ENCODE data around the gene SUGCT.
"Not testable (repeated sequence)": the region's sequence is repeated elsewhere in the genome, so short reads cannot be mapped to it uniquely, and the experiment has no call there.

The SUGCT gene

DNA sequence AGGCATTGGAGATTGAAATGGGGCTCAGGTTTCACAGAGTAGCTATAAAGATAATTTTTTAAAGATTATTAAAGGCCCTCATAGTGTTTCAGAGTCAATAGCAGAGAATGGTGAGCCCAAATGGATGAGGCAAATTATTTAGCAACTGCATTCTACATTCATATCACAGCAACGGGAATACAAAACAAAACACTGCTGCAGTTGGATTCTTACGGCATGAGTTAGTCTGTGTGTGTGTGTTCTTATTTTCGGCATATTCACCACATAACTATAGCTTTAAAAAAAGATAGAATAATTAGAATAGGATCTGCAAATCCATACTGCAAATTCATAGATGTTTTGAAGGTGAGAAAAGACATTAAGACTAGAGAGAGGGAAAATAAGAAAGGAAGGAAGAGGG, 66.0 kb downstream of the SUGCT start:
- DNase-seq (ENCODE audit: low spot score) = no peak

DNA sequence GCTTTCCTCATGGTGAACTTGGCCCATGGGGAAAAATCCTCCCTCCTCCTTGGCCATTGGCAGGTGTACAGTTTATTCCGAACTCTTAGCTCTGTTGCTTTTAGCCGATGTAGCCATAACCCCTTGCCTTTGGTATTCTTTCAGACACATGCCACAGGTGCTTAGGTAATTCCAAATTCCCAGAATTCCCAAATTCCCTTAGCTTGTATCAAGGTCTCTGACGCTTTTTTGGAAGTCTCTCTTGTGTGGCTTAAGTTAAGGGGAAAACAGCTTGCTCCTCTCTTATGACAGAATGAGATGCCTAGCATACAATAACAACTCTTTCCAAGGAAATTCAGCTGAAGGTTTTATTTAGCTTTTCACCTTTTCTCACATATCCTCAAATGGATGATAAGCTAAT, 68.0 kb downstream of the SUGCT start:
- no peak for DNase-seq (ENCODE audit: low spot score)

GRCh38 chr7:40204581-40204980, 69.8 kb downstream of the SUGCT start:
- DNase-seq (ENCODE audit: low spot score) = no peak

GRCh38 chr7:40205992-40206391, 71.2 kb downstream of the SUGCT start:
- DNase-seq (ENCODE audit: low spot score) = no peak

GRCh38 chr7:40211276-40212003, 76.6 kb downstream of the SUGCT start:
- no peak for DNase-seq (ENCODE audit: low spot score)

DNA sequence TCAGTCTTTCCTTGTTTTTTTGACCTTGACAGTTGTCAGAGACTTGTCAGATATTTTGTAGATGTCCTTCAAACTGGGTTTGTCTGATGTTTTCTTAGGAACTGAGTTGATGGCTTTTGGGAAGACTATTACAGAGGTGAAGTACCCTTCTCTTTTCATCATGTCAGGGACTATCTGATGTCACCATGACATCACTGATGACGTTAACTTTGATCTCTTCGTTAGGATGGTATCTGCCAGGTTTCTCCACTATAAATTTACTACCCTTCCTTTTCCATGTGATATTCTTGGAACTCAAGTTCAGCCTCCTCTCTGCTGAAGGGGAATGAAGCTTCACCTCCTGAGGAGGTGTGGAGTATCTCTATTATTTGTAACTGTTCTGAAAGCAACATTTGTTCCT, 78.5 kb downstream of the SUGCT start:
- DNase-seq (ENCODE audit: low spot score) = no peak

DNA sequence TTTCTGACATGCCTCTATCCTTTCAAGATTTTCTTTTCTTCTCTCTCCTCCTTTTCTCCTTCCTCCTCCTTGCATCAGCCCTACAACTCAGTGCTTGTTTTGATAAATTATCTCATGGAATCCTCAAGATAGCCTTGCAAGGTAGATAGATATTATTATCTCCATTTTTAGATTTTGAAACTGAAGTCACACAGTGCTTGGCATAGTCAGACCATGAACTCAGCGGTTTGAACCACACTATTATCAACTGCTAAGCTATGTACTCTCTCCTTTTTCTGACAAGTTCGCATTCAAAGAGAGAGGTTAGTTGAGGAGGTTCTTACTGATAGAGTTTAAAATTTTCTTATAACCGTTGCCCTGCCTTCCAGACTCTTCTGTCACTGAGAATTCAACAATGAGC, 79.1 kb downstream of the SUGCT start:
- no peak for DNase-seq (ENCODE audit: low spot score)

- not testable (repeated sequence) for DNase-seq (ENCODE audit: low spot score)
These were observed 83.8 kb downstream of the SUGCT start for GRCh38 chr7:40218612-40219011.

- no peak for DNase-seq (ENCODE audit: low spot score)
These were observed 85.1 kb downstream of the SUGCT start for GRCh38 chr7:40219917-40220316.

- DNase-seq (ENCODE audit: low spot score) = no peak
These were observed 85.7 kb downstream of the SUGCT start for GRCh38 chr7:40220421-40220911.

DNA sequence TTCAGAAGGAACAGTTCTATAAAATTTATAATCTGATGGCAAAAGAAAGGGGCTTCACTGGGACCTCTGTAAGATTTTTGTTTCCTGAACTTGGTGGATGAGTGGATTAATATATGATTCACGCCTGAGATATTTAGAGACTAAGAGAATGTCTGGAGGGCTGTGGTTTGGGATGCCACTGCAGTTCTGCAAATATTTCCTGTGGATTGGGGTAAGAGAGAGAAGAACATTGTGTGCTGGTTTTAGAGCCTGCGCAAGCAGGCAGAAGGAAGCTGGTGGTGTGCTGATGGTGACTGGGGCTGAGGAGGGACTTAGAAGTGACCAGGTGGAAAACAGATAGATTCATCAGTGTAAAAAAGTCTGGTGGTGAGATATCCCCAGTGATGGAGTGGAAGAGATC, 87.0 kb downstream of the SUGCT start:
- no peak for DNase-seq (ENCODE audit: low spot score)

DNA sequence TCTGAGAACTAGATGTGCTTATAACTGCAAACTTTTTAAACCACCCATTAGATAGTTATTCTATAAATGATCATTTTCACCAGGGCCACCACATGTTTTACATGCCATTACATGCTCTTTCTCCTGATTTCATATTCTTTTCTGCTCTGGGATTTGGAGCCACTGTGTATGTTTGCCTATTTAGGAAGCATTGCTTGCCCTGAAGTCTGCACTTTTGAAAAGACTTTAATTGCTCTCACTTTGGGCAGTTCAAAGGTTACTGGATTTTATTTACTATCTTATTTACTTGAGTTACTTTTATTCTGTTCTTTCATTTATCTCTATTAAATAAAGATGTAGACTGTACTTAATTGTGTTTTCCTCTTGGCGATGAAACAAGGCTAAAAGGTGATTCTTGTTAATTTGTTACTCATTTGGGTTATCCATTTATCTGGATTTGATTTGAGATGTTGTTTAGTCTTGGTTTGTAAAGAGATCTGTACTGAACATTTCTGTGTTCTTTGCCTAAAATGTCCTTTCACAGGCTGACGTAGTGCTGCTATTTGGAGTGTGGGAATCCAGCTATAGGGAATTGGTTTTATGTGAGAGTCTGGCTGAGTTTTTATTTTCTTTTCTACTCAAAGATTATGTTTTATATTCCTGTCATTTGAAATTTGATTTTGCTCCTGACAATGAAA, 88.8 kb downstream of the SUGCT start:
- DNase-seq (ENCODE audit: low spot score) = no peak

GRCh38 chr7:40230101-40230500, 95.3 kb downstream of the SUGCT start:
- DNase-seq (ENCODE audit: low spot score) = no peak

DNA sequence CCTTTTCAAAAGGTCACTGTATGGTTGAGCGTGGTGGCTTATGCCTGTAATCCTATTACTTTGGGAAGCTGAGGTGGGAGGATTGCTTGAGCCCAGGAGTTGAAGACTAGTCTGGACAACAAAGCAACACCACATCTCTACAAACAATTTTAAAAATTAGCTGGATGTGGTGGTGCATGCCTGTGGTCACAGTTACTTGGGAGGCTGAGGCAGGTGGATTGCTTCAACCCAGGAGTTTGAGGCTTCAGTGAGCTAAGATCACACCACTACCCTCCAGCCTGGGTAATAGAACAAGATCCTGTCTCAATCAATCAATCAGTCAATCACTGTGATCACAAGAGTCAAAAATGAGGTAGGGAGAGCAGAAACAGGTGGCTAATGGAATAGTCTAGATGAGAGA, 97.0 kb downstream of the SUGCT start:
- DNase-seq (ENCODE audit: low spot score) = no peak

GRCh38 chr7:40232242-40232893, 97.6 kb downstream of the SUGCT start:
- DNase-seq (ENCODE audit: low spot score) = no peak

DNA sequence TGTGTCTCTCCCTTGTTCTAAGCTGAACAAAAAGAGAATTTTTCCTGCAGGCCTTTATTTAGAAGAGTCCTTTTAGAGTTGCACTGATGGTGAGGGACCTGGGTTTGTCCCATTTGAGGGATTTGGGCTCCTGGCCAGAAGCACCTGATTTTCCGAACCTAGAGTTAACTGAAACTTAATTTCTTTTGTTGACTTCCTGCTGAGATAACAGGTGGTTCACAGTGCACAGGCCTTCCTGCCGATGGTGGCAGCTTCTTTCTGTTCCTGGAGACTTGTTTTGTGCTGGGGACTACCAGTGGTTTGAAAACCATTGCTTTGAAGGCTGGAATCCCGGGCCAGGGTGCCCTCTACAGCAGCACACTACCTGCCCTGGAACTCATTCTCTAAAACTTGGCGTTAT, 99.2 kb downstream of the SUGCT start:
- no peak for DNase-seq (ENCODE audit: low spot score)

DNA sequence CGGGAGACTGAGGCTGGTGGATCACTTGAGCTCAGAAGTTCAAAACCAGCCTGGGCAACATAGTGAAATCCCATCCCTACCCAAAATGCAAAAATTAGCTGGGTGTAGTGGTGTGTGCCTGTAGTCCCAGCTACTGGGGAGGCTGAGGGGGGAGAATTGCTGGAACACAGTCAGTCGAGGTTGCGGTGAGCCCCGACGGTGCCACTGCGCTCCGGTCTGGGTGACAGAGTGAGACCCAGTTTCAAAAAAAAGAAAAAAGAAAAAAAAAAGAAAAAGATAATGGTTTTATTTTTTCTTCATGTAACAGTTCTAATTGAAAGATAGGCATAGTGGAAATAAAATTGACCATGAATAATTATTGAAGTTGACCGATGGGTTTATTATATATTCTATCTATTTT, 99.9 kb downstream of the SUGCT start:
- DNase-seq (ENCODE audit: low spot score) = no peak

DNA sequence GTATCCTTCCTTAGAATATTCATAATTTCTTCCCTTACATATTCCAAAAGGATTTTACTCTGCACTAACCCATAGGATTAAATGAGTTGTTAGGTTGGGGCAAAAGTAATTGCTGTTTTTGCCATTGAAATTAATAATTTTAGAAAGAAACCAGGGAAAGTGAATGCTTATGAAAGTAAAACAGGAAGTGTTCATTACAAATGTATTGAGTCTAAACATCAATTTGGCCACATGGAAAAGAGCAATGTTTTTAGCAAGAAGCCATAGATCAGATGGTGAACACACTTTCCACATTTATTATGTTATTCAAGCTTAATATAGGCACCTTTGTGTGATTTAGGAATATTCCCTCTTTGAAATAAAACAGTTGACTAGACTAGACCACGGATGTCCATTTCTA, 102.9 kb downstream of the SUGCT start:
- no peak for DNase-seq (ENCODE audit: low spot score)

DNA sequence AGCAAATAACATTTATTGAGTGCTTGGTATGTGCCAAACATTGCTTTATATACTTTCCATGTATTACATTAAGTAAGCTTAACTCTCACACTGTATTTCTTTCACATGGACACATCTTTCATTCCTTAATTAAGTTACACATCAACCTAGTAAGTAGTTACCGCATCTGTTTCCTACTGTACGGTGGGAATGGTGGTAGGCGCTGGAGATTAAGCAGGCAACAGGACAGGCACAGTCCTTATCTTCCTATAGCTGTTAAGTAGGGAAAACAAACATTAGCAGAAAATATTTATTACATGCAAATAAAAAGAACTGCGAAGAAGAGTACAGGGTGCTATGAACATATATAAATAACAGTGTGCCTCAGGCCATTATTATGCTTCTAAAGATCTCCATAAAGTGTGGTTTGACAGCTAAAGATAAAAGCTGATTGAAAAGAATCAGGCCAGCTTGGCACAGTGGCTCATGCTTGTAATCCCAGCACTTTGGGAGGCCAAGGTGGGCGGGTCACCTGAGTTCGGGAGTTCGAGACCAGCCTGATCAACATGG, 105.0 kb downstream of the SUGCT start:
- DNase-seq (ENCODE audit: low spot score) = no peak

DNA sequence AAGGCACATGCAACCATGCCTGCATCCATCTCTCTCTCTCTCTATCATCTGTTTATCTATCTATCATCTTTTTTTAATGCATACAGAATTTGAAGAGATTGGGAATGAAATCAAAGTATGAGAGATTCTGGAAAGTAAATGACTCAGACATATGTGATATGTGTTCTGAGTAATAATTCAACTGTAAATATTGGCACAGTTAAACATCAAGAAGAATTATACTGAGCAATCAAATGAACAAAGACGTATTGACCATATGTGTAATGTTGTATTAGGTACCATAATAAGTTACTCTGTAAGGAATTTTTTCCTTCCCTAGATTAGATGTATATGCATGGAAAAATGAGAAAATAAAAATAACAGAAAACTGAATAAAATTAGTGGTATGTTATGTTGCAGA, 108.3 kb downstream of the SUGCT start:
- no peak for DNase-seq (ENCODE audit: low spot score)

GRCh38 chr7:40244226-40244625, 109.4 kb downstream of the SUGCT start:
- DNase-seq (ENCODE audit: low spot score) = no peak

- no peak for DNase-seq (ENCODE audit: low spot score)
These were observed 113.9 kb downstream of the SUGCT start for GRCh38 chr7:40248681-40249080.

DNA sequence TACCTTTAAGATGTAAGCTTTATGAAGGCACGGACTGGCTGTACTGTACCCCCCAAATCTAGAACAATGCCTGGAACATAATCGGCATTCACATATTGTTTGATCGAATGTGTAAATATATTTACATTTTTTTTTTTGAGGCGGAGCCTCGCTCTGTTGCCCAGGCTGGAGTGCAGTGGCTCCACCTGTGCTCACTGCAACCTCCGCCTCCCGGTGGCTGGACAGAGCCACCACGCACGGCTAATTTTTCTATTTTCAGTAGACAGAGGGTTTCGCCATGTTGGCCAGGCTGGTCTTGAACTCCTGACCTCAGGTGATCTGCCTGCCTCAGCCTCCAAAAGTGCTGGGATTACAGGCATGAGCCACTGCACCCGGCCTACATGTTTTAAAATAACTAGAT, 118.6 kb downstream of the SUGCT start:
- DNase-seq (ENCODE audit: low spot score) = not testable (repeated sequence)

Measured in hematopoietic multipotent progenitor cell treated with erythropoietin and hydrocortisone succinate and interleukin-3 and kit ligand, for 17 days (in vitro differentiated cells).